K562 (cell line): ENCODE results near the gene ENG. TPM values are rescaled to one million over a fixed set of nuclear protein-coding genes. Genes with fewer than 3 reads are reported as not detected.

ENCODE experiments used
- ATAC-seq: fragments of 200-7000 bp; cut with Tn5 transposase; 3 replicates; pipeline ENCODE4 v1.9.1; 2020; ENCODE audit warnings: moderate library complexity
- BruUV-seq: library from RNA; stranded (reverse); fragments of 400-500 nt; replicated peaks from 2 replicates; lab custom pipeline; 2021; lab: Mats Ljungman, UMichigan
- CTCF ChIA-PET: fragments of 300-600 bp; formaldehyde crosslinking; extraction: SDS; loops from one replicate; lab custom pipeline; 2021; ENCODE audit warnings: low intra/inter-chr PET ratio; lab: Yijun Ruan, JAX
- POLR2A ChIA-PET: fragments of 300-600, 350-650 bp; sonication (Branson Sonifier 250); formaldehyde crosslinking; extraction: SDS; loops from one replicate; lab custom pipeline; 2021; ENCODE audit warnings: antibody characterized with exemption, inconsistent platforms; lab: Yijun Ruan, JAX
- DNase-seq, 4 experiments: peaks; one replicate each; pipeline versions ENCODE4 v3.0.0 to v3.0.0-alpha.2; 2011 to 2018; ENCODE audit warnings: low spot score in 3 of 4, mixed read lengths in 3 of 4; ENCODE audit errors: extremely low read depth in 1 of 4
- FAIRE-seq: peaks from 2 replicates; lab custom pipeline; 2011; peaks lifted over from hg19 to GRCh38; lab: Jason Lieb, UNC
- H2AFZ ChIP-seq: 2 replicates; pipeline ENCODE4 v1.6.0; 2011; ENCODE audit warnings: low read depth, low read length, control low read depth, inconsistent platforms
- H3K27ac ChIP-seq: fragments of 200-600 bp; 3 replicates; pipeline ENCODE4 v1.8.0; 2011; ENCODE audit warnings: low read depth, mild to moderate bottlenecking, control low read depth, inconsistent platforms, low read length, moderate library complexity, mixed read lengths; ENCODE audit errors: extremely low read depth
- H3K27me3 ChIP-seq, 2 experiments: fragments of 300-600 bp in 1 of 2; 2 replicates in 1 of 2; 3 replicates in 1 of 2; pipeline versions ENCODE4 v1.6.0 to v1.8.0; 2011; ENCODE audit warnings: inconsistent platforms in 2 of 2, low read length in 2 of 2, mild to moderate bottlenecking in 1 of 2, mixed read lengths in 1 of 2, moderate library complexity in 1 of 2; ENCODE audit not compliant: control insufficient read depth in 2 of 2, insufficient read depth in 2 of 2
- H3K36me3 ChIP-seq: fragments of 300-600 bp; 3 replicates; pipeline ENCODE4 v1.8.0; 2011; ENCODE audit warnings: mild to moderate bottlenecking, low read length, inconsistent platforms; ENCODE audit not compliant: control insufficient read depth, insufficient read depth
- H3K4me1 ChIP-seq, 2 experiments: fragments of 200-600 bp in 1 of 2; replicated peaks in 1 of 2; 2 replicates in 1 of 2; 3 replicates in 1 of 2; pipeline versions ENCODE4 v1.5.1 to v1.8.0; 2011; ENCODE audit warnings: inconsistent platforms in 2 of 2, low read length in 2 of 2, mild to moderate bottlenecking in 1 of 2, mixed read lengths in 1 of 2, moderate library complexity in 1 of 2; ENCODE audit not compliant: control insufficient read depth in 2 of 2, insufficient read depth in 2 of 2
- H3K4me2 ChIP-seq: 2 replicates; pipeline ENCODE4 v1.6.1; 2011; ENCODE audit warnings: low read length, control low read depth, inconsistent platforms, mixed read lengths; ENCODE audit not compliant: insufficient read depth
- H3K4me3 ChIP-seq: fragments of 200-600 bp; sonication (generic), shearing (Covaris generic); 2 replicates; pipeline ENCODE4 v1.5.1; 2016; ENCODE audit warnings: control low read depth, inconsistent platforms
- H3K79me2 ChIP-seq: fragments of 200-600 bp; 3 replicates; pipeline ENCODE4 v1.8.0; 2011; ENCODE audit warnings: low read length, inconsistent platforms; ENCODE audit not compliant: control insufficient read depth, insufficient read depth
- H3K9ac ChIP-seq, 2 experiments: 2 replicates each; pipeline versions ENCODE4 v1.6.0 to v1.6.1; 2011; ENCODE audit warnings: low read depth in 2 of 2, low read length in 2 of 2, control low read depth in 1 of 2, inconsistent platforms in 1 of 2, mild to moderate bottlenecking in 1 of 2, mixed read lengths in 1 of 2; ENCODE audit not compliant: insufficient read depth in 1 of 2
- H3K9me1 ChIP-seq: one replicate; pipeline ENCODE4 v1.6.0; 2011; ENCODE audit warnings: inconsistent platforms, mild to moderate bottlenecking, low read length, moderate library complexity; ENCODE audit not compliant: control insufficient read depth, insufficient read depth
- H3K9me3 ChIP-seq: replicated peaks from 2 replicates; pipeline ENCODE4 v1.5.1; 2011; ENCODE audit warnings: low read depth, low read length, inconsistent platforms; ENCODE audit not compliant: control insufficient read depth, insufficient read depth
- H4K20me1 ChIP-seq: replicated peaks from 2 replicates; pipeline ENCODE4 v1.6.1; 2011; ENCODE audit warnings: low read length, inconsistent platforms, mixed read lengths; ENCODE audit not compliant: control insufficient read depth, insufficient read depth
- NR2C2 ChIP-seq, 2 experiments: fragments of 200-800 bp in 1 of 2; sonication (Bioruptor generic) in 1 of 2; sonication (generic) in 1 of 2; formaldehyde crosslinking in 1 of 2; IDR thresholded peaks; 2 replicates each; pipeline versions ENCODE4 v1.6.1 to v1.8.0; 2016 to 2022; ENCODE audit warnings: mild to moderate bottlenecking in 1 of 2, missing compliant biosample characterization in 1 of 2, missing genetic modification characterization in 1 of 2, missing genetic modification reagents in 1 of 2
- RBBP5 ChIP-seq: fragments of 200-600 bp; sonication (generic); IDR thresholded peaks from 2 replicates; pipeline ENCODE4 v1.6.1; 2012; ENCODE audit warnings: borderline replicate concordance, mild to moderate bottlenecking, low read length, control low read depth, inconsistent platforms; ENCODE audit not compliant: insufficient read depth, poor library complexity, severe bottlenecking
- RHOXF2B ChIP-seq: fragments of 250-450 bp; sonication (Bioruptor Pico); conservative IDR thresholded peaks from 2 replicates; pipeline ENCODE4 v1.5.1; 2021
- TAL1 ChIP-seq: fragments of 450-650 bp; IDR thresholded peaks from 2 replicates; pipeline ENCODE4 v1.6.1; 2016; ENCODE audit warnings: mild to moderate bottlenecking
- ZBTB7A ChIP-seq: IDR thresholded peaks from 2 replicates; pipeline ENCODE4 v1.6.1; 2011; ENCODE audit warnings: low read depth, mild to moderate bottlenecking, low read length, moderate library complexity, borderline replicate concordance; ENCODE audit not compliant: control insufficient read depth
- ZNF143 ChIP-seq: sonication (generic); formaldehyde crosslinking; IDR thresholded peaks from 2 replicates; pipeline ENCODE4 v1.9.0; 2022; ENCODE audit warnings: mild to moderate bottlenecking, missing genetic modification reagents
- WGBS: fragments of 100-300 bp; shearing (Covaris generic); methylation state at CpG from one replicate; pipeline ENCODE4 v1.1.6; 2016; ENCODE audit warnings: low coverage, mixed read lengths; ENCODE audit not compliant: insufficient coverage; ENCODE audit errors: missing lambda C conversion rate; 5-methylcytosine and 5-hydroxymethylcytosine counted together
- in situ Hi-C: fragments of 300-500 bp; cut with MboI; formaldehyde crosslinking; loops from 4 replicates; pipeline ENCODE4 v1.15.0; 2018; ENCODE audit warnings: inconsistent platforms, mixed read lengths
- intact Hi-C: fragments of 100-400 bp; cut with micrococcal nuclease; formaldehyde crosslinking; loops from 2 replicates; pipeline ENCODE4 v1.14.2; 2022
- polyA plus RNA-seq, 8 experiments: library from polyadenylated mRNA; depleted of rRNA in 4 of 8; stranded (reverse) in 5 of 8; unstranded in 3 of 8; fragments of >200 nt; fragmentation: Nextera tagmentation in 2 of 8; fragmentation: Illumina TruSeq in 1 of 8; extraction: Ambion mirVana in 2 of 8; extraction: Trizol in 1 of 8; gene quantifications; 2 replicates each; pipeline versions ENCODE4 v1.2.1 to v1.2.3, GENCODE V29; 2011 to 2014; ENCODE audit warnings: inconsistent platforms in 1 of 8, missing spikeins in 1 of 8
- total RNA-seq, 7 experiments: library from RNA; depleted of rRNA in 6 of 7; stranded (reverse); fragments of >200 nt in 6 of 7; fragmentation: Illumina TruSeq in 2 of 7; extraction: Trizol in 2 of 7; gene quantifications; 2 replicates each; pipeline versions ENCODE4 v1.2.1 to v1.2.3, GENCODE V29; 2011 to 2021; ENCODE audit warnings: low replicate concordance in 1 of 7
- TF ChIP-seq, protein P1 (sequence below): sonication (generic); formaldehyde crosslinking; IDR thresholded peaks from 2 replicates; pipeline ENCODE4 v1.8.1; 2023; ENCODE audit warnings: mild to moderate bottlenecking, missing genetic modification reagents
- TF ChIP-seq, protein P2 (sequence below): fragments of 450-650 bp; IDR thresholded peaks from 2 replicates; pipeline ENCODE4 v1.6.1; 2016; ENCODE audit warnings: low read depth, mild to moderate bottlenecking, moderate library complexity
- TF ChIP-seq, protein P3 (sequence below): fragments of 250-450 bp; sonication (Bioruptor Pico); IDR thresholded peaks from 2 replicates; pipeline ENCODE4 v1.8.0; 2022; ENCODE audit warnings: inconsistent platforms
- TF ChIP-seq, protein P4 (sequence below): sonication (generic); formaldehyde crosslinking; IDR thresholded peaks from 2 replicates; pipeline ENCODE4 v1.8.1; 2022; ENCODE audit warnings: missing genetic modification reagents
- TF ChIP-seq, protein P5 (sequence below): IDR thresholded peaks from 2 replicates; pipeline ENCODE4 v1.6.1; 2014; ENCODE audit warnings: antibody characterized with exemption

ENG gene
- total and polyA plus RNA-seq, 9 of the 15 experiments (the other 6 are each of a cell fraction or from before 2014, with no cell fraction given), result 0.04 to 0.40 (median 0.14) TPM; not detected in 1

DNA sequence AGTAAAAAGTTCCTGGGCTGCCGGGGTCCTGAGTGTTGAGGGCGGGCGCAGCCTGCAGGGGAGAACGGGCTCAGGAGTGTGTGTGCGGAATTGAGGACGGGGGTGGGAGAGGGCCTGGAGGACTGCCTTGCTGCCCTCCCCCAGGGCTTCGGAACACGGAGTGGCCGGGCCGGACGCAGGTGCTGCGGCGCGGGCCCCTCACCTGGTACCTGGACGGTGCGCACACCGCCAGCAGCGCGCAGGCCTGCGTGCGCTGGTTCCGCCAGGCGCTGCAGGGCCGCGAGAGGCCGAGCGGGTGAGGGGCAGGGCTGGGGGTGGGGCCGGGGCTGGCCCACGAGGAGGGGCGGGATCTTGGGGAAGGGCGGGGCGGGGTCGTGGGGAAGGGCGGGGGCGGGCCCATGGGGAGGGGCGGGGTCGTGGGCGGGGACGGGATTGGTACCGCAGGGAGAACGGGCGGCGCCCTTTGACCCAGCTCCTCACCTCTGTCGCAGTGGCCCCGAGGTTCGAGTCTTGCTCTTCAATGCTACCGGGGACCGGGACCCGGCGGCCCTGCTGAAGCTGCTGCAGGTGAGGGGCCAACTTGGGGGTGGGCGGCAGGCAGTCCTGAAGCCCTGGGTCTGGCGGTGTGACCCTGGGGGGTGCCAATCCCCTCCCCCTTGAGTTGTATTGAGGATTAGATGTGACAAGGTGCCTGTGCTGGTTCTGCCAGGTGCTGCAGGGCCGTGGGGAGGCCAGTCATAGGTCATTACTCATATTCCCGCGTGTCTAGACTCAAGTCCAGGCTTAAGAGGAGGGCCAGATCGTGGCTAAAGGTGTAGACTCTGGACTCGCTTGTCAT, 44.7 kb downstream of the ENG start:
- Histone ChIP-seq H3K4me2 (peak overlapping the region; percentile 57), H3K36me3 (peaks cover 86% of the 10 kb centered on the region), H3K9me1 (peaks cover 2% of the 10 kb centered on the region), H3K27me3 (no peaks in the 10 kb centered on the region), H3K9me3 (no peaks in the 10 kb centered on the region), H3K27ac (peak overlapping the region; percentile 3; the same call in 1 of the 3 replicates), H2AFZ (no peak overlapping the region), H3K4me3 (no peak overlapping the region), H3K4me1 (peaks cover 12 to 37% of the 10 kb centered on the region in 2 experiments), H3K79me2 (peaks cover 5% of the 10 kb centered on the region; the same call in 1 of the 3 replicates), H3K9ac (peak overlapping the region; percentile 6 to 89; a peak in 3 of 4 replicates), H4K20me1 (peaks cover 7% of the 10 kb centered on the region)
- 26% methylated on average over 33 of the region's 57 CpGs for WGBS
- intact Hi-C loops (loop anchor here (2.0 kb wide), 1 partner anchor 75 kb away; the partner anchor contains the start of gene TOR2A), in situ Hi-C loops (loop anchor here (5.0 kb wide), 1 partner anchor 63 kb away; no protein-coding TSS in a partner anchor)
- CTCF ChIA-PET, result interaction anchor here (0.6 kb wide), 1 partner anchor 12 kb away, joined by 3 read pairs; no protein-coding TSS in a partner anchor
- POLR2A ChIA-PET, result interaction anchor here (0.9 to 1.8 kb wide), 8 partner anchors 8 to 60 kb away, joined by 3 to 14 read pairs (median 6); no protein-coding TSS in a partner anchor
- no TSS peak for BruUV-seq
- DNase-seq (peak; percentile 79 to 96 (median 96)), FAIRE-seq (peak; percentile 68), ATAC-seq (peak; percentile 95)
- TF ChIP-seq RBBP5 (peak; percentile 32), RHOXF2B (CRISPR knock-in tag) (no peak), TAL1 (no peak), ZBTB7A (peak; percentile 66; the same call in 1 of the 2 replicates), NR2C2 (CRISPR knock-in tag; IDR thresholded peaks at IDR 0.05) (no peak), NR2C2 (tag; IDR thresholded peaks at IDR 0.05) (peak; percentile 85), ZNF143 (CRISPR knock-in tag) (0 out of 2 replicates have a peak, but pooled peaks have one; percentile 33)
- TF ChIP-seq, protein P1, sequence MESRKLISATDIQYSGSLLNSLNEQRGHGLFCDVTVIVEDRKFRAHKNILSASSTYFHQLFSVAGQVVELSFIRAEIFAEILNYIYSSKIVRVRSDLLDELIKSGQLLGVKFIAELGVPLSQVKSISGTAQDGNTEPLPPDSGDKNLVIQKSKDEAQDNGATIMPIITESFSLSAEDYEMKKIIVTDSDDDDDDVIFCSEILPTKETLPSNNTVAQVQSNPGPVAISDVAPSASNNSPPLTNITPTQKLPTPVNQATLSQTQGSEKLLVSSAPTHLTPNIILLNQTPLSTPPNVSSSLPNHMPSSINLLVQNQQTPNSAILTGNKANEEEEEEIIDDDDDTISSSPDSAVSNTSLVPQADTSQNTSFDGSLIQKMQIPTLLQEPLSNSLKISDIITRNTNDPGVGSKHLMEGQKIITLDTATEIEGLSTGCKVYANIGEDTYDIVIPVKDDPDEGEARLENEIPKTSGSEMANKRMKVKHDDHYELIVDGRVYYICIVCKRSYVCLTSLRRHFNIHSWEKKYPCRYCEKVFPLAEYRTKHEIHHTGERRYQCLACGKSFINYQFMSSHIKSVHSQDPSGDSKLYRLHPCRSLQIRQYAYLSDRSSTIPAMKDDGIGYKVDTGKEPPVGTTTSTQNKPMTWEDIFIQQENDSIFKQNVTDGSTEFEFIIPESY (CRISPR knock-in tag), result peak; percentile 99
- TF ChIP-seq, protein P2, sequence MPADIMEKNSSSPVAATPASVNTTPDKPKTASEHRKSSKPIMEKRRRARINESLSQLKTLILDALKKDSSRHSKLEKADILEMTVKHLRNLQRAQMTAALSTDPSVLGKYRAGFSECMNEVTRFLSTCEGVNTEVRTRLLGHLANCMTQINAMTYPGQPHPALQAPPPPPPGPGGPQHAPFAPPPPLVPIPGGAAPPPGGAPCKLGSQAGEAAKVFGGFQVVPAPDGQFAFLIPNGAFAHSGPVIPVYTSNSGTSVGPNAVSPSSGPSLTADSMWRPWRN, result no peak
- TF ChIP-seq, protein P3, sequence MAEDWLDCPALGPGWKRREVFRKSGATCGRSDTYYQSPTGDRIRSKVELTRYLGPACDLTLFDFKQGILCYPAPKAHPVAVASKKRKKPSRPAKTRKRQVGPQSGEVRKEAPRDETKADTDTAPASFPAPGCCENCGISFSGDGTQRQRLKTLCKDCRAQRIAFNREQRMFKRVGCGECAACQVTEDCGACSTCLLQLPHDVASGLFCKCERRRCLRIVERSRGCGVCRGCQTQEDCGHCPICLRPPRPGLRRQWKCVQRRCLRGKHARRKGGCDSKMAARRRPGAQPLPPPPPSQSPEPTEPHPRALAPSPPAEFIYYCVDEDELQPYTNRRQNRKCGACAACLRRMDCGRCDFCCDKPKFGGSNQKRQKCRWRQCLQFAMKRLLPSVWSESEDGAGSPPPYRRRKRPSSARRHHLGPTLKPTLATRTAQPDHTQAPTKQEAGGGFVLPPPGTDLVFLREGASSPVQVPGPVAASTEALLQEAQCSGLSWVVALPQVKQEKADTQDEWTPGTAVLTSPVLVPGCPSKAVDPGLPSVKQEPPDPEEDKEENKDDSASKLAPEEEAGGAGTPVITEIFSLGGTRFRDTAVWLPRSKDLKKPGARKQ (CRISPR knock-in tag), result peak; percentile 82; the same call in 1 of the 2 replicates
- TF ChIP-seq, protein P4, sequence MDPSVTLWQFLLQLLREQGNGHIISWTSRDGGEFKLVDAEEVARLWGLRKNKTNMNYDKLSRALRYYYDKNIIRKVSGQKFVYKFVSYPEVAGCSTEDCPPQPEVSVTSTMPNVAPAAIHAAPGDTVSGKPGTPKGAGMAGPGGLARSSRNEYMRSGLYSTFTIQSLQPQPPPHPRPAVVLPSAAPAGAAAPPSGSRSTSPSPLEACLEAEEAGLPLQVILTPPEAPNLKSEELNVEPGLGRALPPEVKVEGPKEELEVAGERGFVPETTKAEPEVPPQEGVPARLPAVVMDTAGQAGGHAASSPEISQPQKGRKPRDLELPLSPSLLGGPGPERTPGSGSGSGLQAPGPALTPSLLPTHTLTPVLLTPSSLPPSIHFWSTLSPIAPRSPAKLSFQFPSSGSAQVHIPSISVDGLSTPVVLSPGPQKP (CRISPR knock-in tag), result no peak
- TF ChIP-seq, protein P5, sequence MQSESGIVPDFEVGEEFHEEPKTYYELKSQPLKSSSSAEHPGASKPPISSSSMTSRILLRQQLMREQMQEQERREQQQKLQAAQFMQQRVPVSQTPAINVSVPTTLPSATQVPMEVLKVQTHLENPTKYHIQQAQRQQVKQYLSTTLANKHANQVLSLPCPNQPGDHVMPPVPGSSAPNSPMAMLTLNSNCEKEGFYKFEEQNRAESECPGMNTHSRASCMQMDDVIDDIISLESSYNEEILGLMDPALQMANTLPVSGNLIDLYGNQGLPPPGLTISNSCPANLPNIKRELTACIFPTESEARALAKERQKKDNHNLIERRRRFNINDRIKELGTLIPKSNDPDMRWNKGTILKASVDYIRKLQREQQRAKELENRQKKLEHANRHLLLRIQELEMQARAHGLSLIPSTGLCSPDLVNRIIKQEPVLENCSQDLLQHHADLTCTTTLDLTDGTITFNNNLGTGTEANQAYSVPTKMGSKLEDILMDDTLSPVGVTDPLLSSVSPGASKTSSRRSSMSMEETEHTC, result no peak
